ENCODE measurements around the gene SH3GL1. TPM values are rescaled to one million over a fixed set of nuclear protein-coding genes. Genes with fewer than 3 reads are reported as not detected.

Gene SH3GL1
- total and polyA plus RNA-seq, 9 of the 15 experiments (the other 6 are each of a cell fraction or from before 2014, with no cell fraction given): 1.7 to 75.3 (median 25.7) TPM

- TF ChIP-seq YY1 (IDR thresholded peaks at IDR 0.05; ENCODE audit: borderline replicate concordance in 1 of 3, control insufficient read depth in 1 of 3, extremely low read depth in 1 of 3, insufficient read depth in 3 of 3, insufficient read length in 1 of 3, insufficient replicate concordance in 2 of 3, low read depth in 1 of 3, low read length in 2 of 3) (peak in 1 of 3 experiments; percentile 43), ADNP (tag; IDR thresholded peaks at IDR 0.05) (no peak), TGIF2 (CRISPR knock-in tag; IDR thresholded peaks at IDR 0.05) (no peak), ZNF217 (CRISPR knock-in tag; IDR thresholded peaks at IDR 0.05) (no peak), POLR2H (tag; IDR thresholded peaks at IDR 0.05; ENCODE audit: low read depth) (peak; percentile 93), NR1H2 (CRISPR knock-in tag; IDR thresholded peaks at IDR 0.05) (0 out of 2 replicates have a peak, but pooled peaks have one; percentile 66), PHTF2 (CRISPR knock-in tag; IDR thresholded peaks at IDR 0.05) (no peak), MTA2 (IDR thresholded peaks at IDR 0.05; ENCODE audit: low read depth) (0 out of 2 replicates have a peak, but pooled peaks have one; percentile 20), ZNF584 (CRISPR knock-in tag; IDR thresholded peaks at IDR 0.05; ENCODE audit: low read depth) (peak; percentile 99), SMARCA4 (IDR thresholded peaks at IDR 0.05) (peak; percentile 55; the same call in 1 of the 2 replicates), NFIC (IDR thresholded peaks at IDR 0.05) (peak; percentile 47), ESRRA (IDR thresholded peaks at IDR 0.05; ENCODE audit: borderline replicate concordance, low read depth) (peak; percentile 49; the same call in 1 of the 2 replicates), DMBX1 (CRISPR knock-in tag; IDR thresholded peaks at IDR 0.05; ENCODE audit: borderline replicate concordance) (peak; percentile 97), ATF7 (IDR thresholded peaks at IDR 0.05) (peak; percentile 67; the same call in 1 of the 2 replicates), POLR2A (conservative IDR thresholded peaks at IDR 0.05) (peak; percentile 87), TCF15 (CRISPR knock-in tag; IDR thresholded peaks at IDR 0.05) (peak; percentile 87; the same call in 1 of the 2 replicates), FOSL1 (tag; conservative IDR thresholded peaks at IDR 0.05) (peak; percentile 37; the same call in 1 of the 2 replicates), ZZZ3 (IDR thresholded peaks at IDR 0.05) (no peak), OTX1 (CRISPR knock-in tag; IDR thresholded peaks at IDR 0.05) (peak; percentile 99), POLR2G (IDR thresholded peaks at IDR 0.05; ENCODE audit: low read depth, low read length) (peak; percentile 85), EP400 (IDR thresholded peaks at IDR 0.05) (peak; percentile 80), ZNF354B (CRISPR knock-in tag; IDR thresholded peaks at IDR 0.05) (peak; percentile 78; the same call in 1 of the 2 replicates), TSHZ1 (CRISPR knock-in tag; IDR thresholded peaks at IDR 0.05) (0 out of 2 replicates have a peak, but pooled peaks have one; percentile 70), NFXL1 (CRISPR knock-in tag; IDR thresholded peaks at IDR 0.05) (peak; percentile 45; the same call in 1 of the 2 replicates), NONO (IDR thresholded peaks at IDR 0.05; ENCODE audit: low read depth in 2 of 2, low read length in 1 of 2) (no peak), ZNF764 (CRISPR knock-in tag; IDR thresholded peaks at IDR 0.05; ENCODE audit: low read depth) (no peak)
These were observed 57.6 kb downstream of the SH3GL1 start (continued) for GRCh38 chr19:4342615-4343369.

Measured in K562 (cell line).